ENCODE data around the gene AMDHD1. TPM values are rescaled to one million over a fixed set of nuclear protein-coding genes. Genes with fewer than 3 reads are reported as not detected.

AMDHD1 gene
- total RNA-seq = 0.49 TPM
- long read RNA-seq, partial matches to known transcripts = 0 of 1 reads
- long read RNA-seq, other reads (novel, unspliced or antisense) = 0 of 1 reads

- ATAC-seq (peak; percentile 76), DNase-seq (ENCODE audit: missing footprints) (peak; percentile 83)
- intact Hi-C loops (cut with DNase I) = no loop called here
These were observed at the start of gene AMDHD1 for GRCh38 chr12:95943330-95943842. Gene AMDHD1, plus strand, starts transcription at chr12:95943331. Its CDS starts 68 bp downstream, at chr12:95943399.

- no peak for ATAC-seq
- intact Hi-C loops (cut with DNase I) = no loop called here
- DNase-seq (ENCODE audit: missing footprints) = no peak
These were observed 46.3 kb upstream of the AMDHD1 start for GRCh38 chr12:95896846-95897245.

GRCh38 chr12:95898081-95898480, 45.0 kb upstream of the AMDHD1 start:
- DNase-seq (ENCODE audit: missing footprints) (no peak), ATAC-seq (no peak)
- intact Hi-C loops (cut with DNase I) = no loop called here

- intact Hi-C loops (cut with DNase I) = no loop called here
- ATAC-seq = no peak
- no peak for DNase-seq (ENCODE audit: missing footprints)
These were observed 34.6 kb upstream of the AMDHD1 start for GRCh38 chr12:95908573-95908972.

GRCh38 chr12:95909871-95910270, 33.3 kb upstream of the AMDHD1 start:
- DNase-seq (ENCODE audit: missing footprints) (no peak), ATAC-seq (no peak)
- intact Hi-C loops (cut with DNase I) = no loop called here

- DNase-seq (ENCODE audit: missing footprints) (no peak), ATAC-seq (peak; percentile 57)
- intact Hi-C loops (cut with DNase I) = loop anchor here (1.0 kb wide), 1 partner anchor 80 kb away; no protein-coding TSS in a partner anchor
These were observed 24.7 kb upstream of the AMDHD1 start for GRCh38 chr12:95918194-95918993.

- ATAC-seq (no peak), DNase-seq (ENCODE audit: missing footprints) (no peak)
- intact Hi-C loops (cut with DNase I) = no loop called here
These were observed 24.0 kb upstream of the AMDHD1 start for GRCh38 chr12:95919110-95919509.

- ATAC-seq (no peak), DNase-seq (ENCODE audit: missing footprints) (no peak)
- intact Hi-C loops (cut with DNase I) = no loop called here
These were observed 20.9 kb upstream of the AMDHD1 start for GRCh38 chr12:95922231-95922630.

- ATAC-seq = no peak
- intact Hi-C loops (cut with DNase I) = no loop called here
- DNase-seq (ENCODE audit: missing footprints) = no peak
These were observed 2.6 kb upstream of the AMDHD1 start for GRCh38 chr12:95940514-95940913.

GRCh38 chr12:95942101-95942523, 1.0 kb upstream of the AMDHD1 start:
- intact Hi-C loops (cut with DNase I) = no loop called here
- DNase-seq (ENCODE audit: missing footprints) (no peak), ATAC-seq (no peak)

GRCh38 chr12:95942524-95943329, 404 bp upstream of the AMDHD1 start, which contains the start of gene CCDC38:
Gene CCDC38, minus strand, starts transcription at chr12:95942614. Its CDS starts 6,105 bp downstream, at chr12:95936509.
- ATAC-seq (peak; percentile 97), DNase-seq (ENCODE audit: missing footprints) (peak; percentile 86)
- intact Hi-C loops (cut with DNase I) = no loop called here

GRCh38 chr12:95944108-95944704, 1.1 kb downstream of the AMDHD1 start:
- no peak for DNase-seq (ENCODE audit: missing footprints)
- ATAC-seq = no peak
- intact Hi-C loops (cut with DNase I) = no loop called here

GRCh38 chr12:95949477-95950206, 6.5 kb downstream of the AMDHD1 start:
- no peak for ATAC-seq
- no peak for DNase-seq (ENCODE audit: missing footprints)
- intact Hi-C loops (cut with DNase I) = no loop called here

- no peak for DNase-seq (ENCODE audit: missing footprints)
These were observed 8.4 kb downstream of the AMDHD1 start for GRCh38 chr12:95951515-95951914.

GRCh38 chr12:95953000-95953399, 9.9 kb downstream of the AMDHD1 start:
- intact Hi-C loops (cut with DNase I) = no loop called here

More at GRCh38 chr12:95951515-95951914, 8.4 kb downstream of the AMDHD1 start:
- ATAC-seq = no peak
- intact Hi-C loops (cut with DNase I) = no loop called here

GRCh38 chr12:95955549-95956159, 12.5 kb downstream of the AMDHD1 start:
- ATAC-seq (no peak), DNase-seq (ENCODE audit: missing footprints) (no peak)
- intact Hi-C loops (cut with DNase I) = no loop called here

More at GRCh38 chr12:95953000-95953399, 9.9 kb downstream of the AMDHD1 start:
- ATAC-seq (no peak), DNase-seq (ENCODE audit: missing footprints) (no peak)

GRCh38 chr12:95956557-95957145, 13.5 kb downstream of the AMDHD1 start:
- intact Hi-C loops (cut with DNase I) = no loop called here
- ATAC-seq (no peak), DNase-seq (ENCODE audit: missing footprints) (no peak)

GRCh38 chr12:95959107-95959506, 16.0 kb downstream of the AMDHD1 start:
- DNase-seq (ENCODE audit: missing footprints) = no peak
- ATAC-seq = no peak
- intact Hi-C loops (cut with DNase I) = no loop called here
